ENCODE measurements around the gene CFAP97. TPM values are rescaled to one million over a fixed set of nuclear protein-coding genes. Genes with fewer than 3 reads are reported as not detected.
"Not testable (repeated sequence)": the region's sequence is repeated elsewhere in the genome, so short reads cannot be mapped to it uniquely, and the experiment has no call there.

The CFAP97 gene
- total and polyA plus RNA-seq, 2 donors (not counting 1 experiment from before 2014, with no cell fraction given) = 11.3 to 32.0 TPM

DNA sequence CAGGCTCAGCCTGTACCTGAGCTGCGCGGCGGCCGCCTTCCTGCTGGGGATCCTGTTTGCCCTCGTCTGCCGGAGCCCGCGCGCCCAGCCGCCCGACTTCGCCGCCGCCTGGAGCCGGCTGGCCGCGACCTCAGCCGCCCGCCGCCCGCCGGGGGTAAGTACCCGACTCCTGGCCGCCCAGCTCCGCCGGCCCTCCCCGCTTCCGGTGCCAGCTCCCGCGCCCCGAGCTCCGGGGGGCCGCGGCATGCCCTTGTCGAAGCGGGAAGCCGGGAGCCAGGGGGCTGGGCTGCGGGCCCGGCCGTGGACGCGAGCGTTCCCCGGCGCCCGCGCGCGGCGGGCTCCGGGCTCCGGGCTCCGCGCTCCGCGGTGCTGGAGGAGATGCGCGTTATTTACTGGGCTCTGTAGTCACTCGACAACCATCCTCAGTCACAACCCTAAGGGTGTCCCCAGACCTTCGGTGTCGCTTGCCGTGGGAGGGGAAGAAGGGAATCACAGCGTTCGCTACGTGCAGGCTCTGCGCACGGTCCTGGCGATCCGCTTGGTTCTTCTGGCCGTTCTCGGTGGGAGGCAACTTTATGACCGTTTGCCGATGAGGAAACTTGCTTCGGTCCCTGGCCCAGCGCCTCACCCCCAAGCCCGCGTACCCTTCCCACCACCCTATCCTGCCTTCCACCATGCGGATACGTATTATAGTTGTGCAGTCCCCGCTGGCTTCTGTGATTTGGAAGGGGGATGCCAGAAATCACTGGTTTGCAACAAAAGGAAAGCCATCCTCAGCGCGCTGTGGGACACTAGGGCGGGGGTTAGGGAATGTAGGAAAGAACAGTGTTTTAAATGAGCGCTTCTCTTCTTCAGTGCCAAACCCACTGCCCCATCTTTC lies 6.5 kb upstream of the CFAP97 start:
- Histone ChIP-seq H3K4me3 (ENCODE audit: control extremely low read depth in 1 of 5, extremely low read depth in 1 of 5, insufficient read depth in 1 of 5, low read depth in 2 of 5, low read length in 4 of 5) (peak overlapping the region; percentile 70 to 87 (median 74)), H3K27ac (ENCODE audit: low read length in 2 of 2) (peak overlapping the region; percentile 60 to 73), H3K4me1 (ENCODE audit: control insufficient read depth in 2 of 2, insufficient read depth in 2 of 2, low read length in 2 of 2) (peaks cover 56 to 66% of the 10 kb centered on the region in 2 donors), H3K9ac (ENCODE audit: low read length) (peak overlapping the region; percentile 84), H3K9me3 (ENCODE audit: control extremely low read depth in 1 of 3, control insufficient read depth in 2 of 3, insufficient read depth in 1 of 3, low read length in 2 of 3) (no peaks in the 10 kb centered on the region), H3K36me3 (replicated peaks in 1 of 2; ENCODE audit: control extremely low read depth in 1 of 2, control insufficient read depth in 1 of 2, extremely low read depth in 1 of 2, insufficient read depth in 2 of 2, low read length in 1 of 2) (no peaks in the 10 kb centered on the region), H3K79me2 (ENCODE audit: control insufficient read depth, insufficient read depth, low read length) (peaks cover 91% of the 10 kb centered on the region), H3K4me2 (replicated peaks; ENCODE audit: low read depth, low read length, poor library complexity, severe bottlenecking) (peak overlapping the region; percentile 82), H4K20me1 (ENCODE audit: control insufficient read depth, insufficient read depth, low read length, poor library complexity, severe bottlenecking) (peaks cover 4% of the 10 kb centered on the region), H3K27me3 (replicated peaks in 1 of 4; ENCODE audit: control extremely low read depth in 1 of 4, control insufficient read depth in 3 of 4, insufficient read depth in 4 of 4, low read length in 3 of 4) (no peaks in the 10 kb centered on the region), H2AFZ (ENCODE audit: insufficient read depth, low read depth, low read length, poor library complexity, severe bottlenecking) (peak overlapping the region; percentile 59)
- H3K9me3 Mint-ChIP-seq (ENCODE audit: insufficient read depth) = no peaks in the 10 kb centered on the region
- DNase-seq (peak; percentile 66), ATAC-seq (ENCODE audit: low read depth) (peak; percentile 7)
- no peak for TF ChIP-seq EZH2 (IDR thresholded peaks at IDR 0.05; ENCODE audit: borderline replicate concordance, insufficient read depth, low read depth, low read length, poor library complexity, severe bottlenecking)
- TF ChIP-seq, protein P1, sequence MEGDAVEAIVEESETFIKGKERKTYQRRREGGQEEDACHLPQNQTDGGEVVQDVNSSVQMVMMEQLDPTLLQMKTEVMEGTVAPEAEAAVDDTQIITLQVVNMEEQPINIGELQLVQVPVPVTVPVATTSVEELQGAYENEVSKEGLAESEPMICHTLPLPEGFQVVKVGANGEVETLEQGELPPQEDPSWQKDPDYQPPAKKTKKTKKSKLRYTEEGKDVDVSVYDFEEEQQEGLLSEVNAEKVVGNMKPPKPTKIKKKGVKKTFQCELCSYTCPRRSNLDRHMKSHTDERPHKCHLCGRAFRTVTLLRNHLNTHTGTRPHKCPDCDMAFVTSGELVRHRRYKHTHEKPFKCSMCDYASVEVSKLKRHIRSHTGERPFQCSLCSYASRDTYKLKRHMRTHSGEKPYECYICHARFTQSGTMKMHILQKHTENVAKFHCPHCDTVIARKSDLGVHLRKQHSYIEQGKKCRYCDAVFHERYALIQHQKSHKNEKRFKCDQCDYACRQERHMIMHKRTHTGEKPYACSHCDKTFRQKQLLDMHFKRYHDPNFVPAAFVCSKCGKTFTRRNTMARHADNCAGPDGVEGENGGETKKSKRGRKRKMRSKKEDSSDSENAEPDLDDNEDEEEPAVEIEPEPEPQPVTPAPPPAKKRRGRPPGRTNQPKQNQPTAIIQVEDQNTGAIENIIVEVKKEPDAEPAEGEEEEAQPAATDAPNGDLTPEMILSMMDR (IDR thresholded peaks at IDR 0.05) = no peak
- intact Hi-C loops (cut with micrococcal nuclease) = loop anchor here (1.0 to 5.0 kb wide), 6 partner anchors 37 to 982 kb away; partner anchors contain the start of genes CASP3, CYP4V2, PRIMPOL and UFSP2
- H3K4me1 Mint-ChIP-seq = peaks cover 62% of the 10 kb centered on the region
- WGBS (ENCODE audit: insufficient coverage) = under 1% methylated on average over 71 of the region's 84 CpGs
- H3K27ac Mint-ChIP-seq = peak overlapping the region; percentile 97
- no peaks in the 10 kb centered on the region for H3K27me3 Mint-ChIP-seq
- POLR2A ChIA-PET = interaction anchor here (1.4 kb wide), 1 partner anchor 216 kb away, joined by 3 read pairs; the partner anchor contains the start of gene UFSP2
- peak overlapping the region; percentile 99 for H3K4me3 Mint-ChIP-seq
- CTCF ChIA-PET = interaction anchor here (0.7 to 1.3 kb wide), 3 partner anchors 16 to 215 kb away, joined by 3 read pairs; partner anchors contain the start of gene UFSP2

- H3K4me3 Mint-ChIP-seq; H4K20me1 ChIP-seq (ENCODE audit: control insufficient read depth, insufficient read depth, low read length, poor library complexity, severe bottlenecking); H3K27me3 Mint-ChIP-seq; H3K36me3 ChIP-seq (replicated peaks in 1 of 2; ENCODE audit: control extremely low read depth in 1 of 2, control insufficient read depth in 1 of 2, extremely low read depth in 1 of 2, insufficient read depth in 2 of 2, low read length in 1 of 2); H3K9me3 Mint-ChIP-seq (ENCODE audit: insufficient read depth); DNase-seq; H3K27me3 ChIP-seq (replicated peaks in 1 of 4; ENCODE audit: control extremely low read depth in 1 of 4, control insufficient read depth in 3 of 4, insufficient read depth in 4 of 4, low read length in 3 of 4); H3K27ac Mint-ChIP-seq; H3K9me3 ChIP-seq (ENCODE audit: control extremely low read depth in 1 of 3, control insufficient read depth in 2 of 3, insufficient read depth in 1 of 3, low read length in 2 of 3): not testable (repeated sequence)
- peak; percentile 12 for ATAC-seq (ENCODE audit: low read depth)
- ChIA-PET CTCF (interaction anchor here (1.2 to 1.3 kb wide), 2 partner anchors 17 to 216 kb away, joined by 3 read pairs; partner anchors contain the start of gene UFSP2), POLR2A (interaction anchor here (1.3 to 1.4 kb wide), 2 partner anchors 67 to 216 kb away, joined by 3 to 4 read pairs; partner anchors contain the start of genes SLC25A4 and UFSP2)
- peak overlapping the region; percentile 84 for H3K9ac ChIP-seq (ENCODE audit: low read length)
- H3K79me2 ChIP-seq (ENCODE audit: control insufficient read depth, insufficient read depth, low read length) = peaks cover 91% of the 10 kb centered on the region
- H3K4me1 Mint-ChIP-seq = peaks cover 63% of the 10 kb centered on the region
- peaks cover 56 to 66% of the 10 kb centered on the region in 2 donors for H3K4me1 ChIP-seq (ENCODE audit: control insufficient read depth in 2 of 2, insufficient read depth in 2 of 2, low read length in 2 of 2)
- H3K4me2 ChIP-seq (replicated peaks; ENCODE audit: low read depth, low read length, poor library complexity, severe bottlenecking) = peak overlapping the region; percentile 82
- peak overlapping the region; percentile 59 for H2AFZ ChIP-seq (ENCODE audit: insufficient read depth, low read depth, low read length, poor library complexity, severe bottlenecking)
- H3K27ac ChIP-seq (ENCODE audit: low read length in 2 of 2) = peak overlapping the region in 1 of 2 donors; percentile 73
- under 1% methylated on average over 39 of the region's 39 CpGs for WGBS (ENCODE audit: insufficient coverage)
- H3K4me3 ChIP-seq (ENCODE audit: control extremely low read depth in 1 of 5, extremely low read depth in 1 of 5, insufficient read depth in 1 of 5, low read depth in 2 of 5, low read length in 4 of 5) = peak overlapping the region in 4 of 5 experiments; percentile 70 to 87 (median 75)
- intact Hi-C loops (cut with micrococcal nuclease) = loop anchor here (1.0 to 5.0 kb wide), 9 partner anchors 38 to 983 kb away; partner anchors contain the start of genes ANKRD37, CASP3, CYP4V2 and PRIMPOL
These were observed 6.0 kb upstream of the CFAP97 start for GRCh38 chr4:185209852-185210101.
